ENCODE measurements around the gene PRKAB2.
"Not testable (repeated sequence)": the region's sequence is repeated elsewhere in the genome, so short reads cannot be mapped to it uniquely, and the experiment has no call there.

Gene PRKAB2

DNA sequence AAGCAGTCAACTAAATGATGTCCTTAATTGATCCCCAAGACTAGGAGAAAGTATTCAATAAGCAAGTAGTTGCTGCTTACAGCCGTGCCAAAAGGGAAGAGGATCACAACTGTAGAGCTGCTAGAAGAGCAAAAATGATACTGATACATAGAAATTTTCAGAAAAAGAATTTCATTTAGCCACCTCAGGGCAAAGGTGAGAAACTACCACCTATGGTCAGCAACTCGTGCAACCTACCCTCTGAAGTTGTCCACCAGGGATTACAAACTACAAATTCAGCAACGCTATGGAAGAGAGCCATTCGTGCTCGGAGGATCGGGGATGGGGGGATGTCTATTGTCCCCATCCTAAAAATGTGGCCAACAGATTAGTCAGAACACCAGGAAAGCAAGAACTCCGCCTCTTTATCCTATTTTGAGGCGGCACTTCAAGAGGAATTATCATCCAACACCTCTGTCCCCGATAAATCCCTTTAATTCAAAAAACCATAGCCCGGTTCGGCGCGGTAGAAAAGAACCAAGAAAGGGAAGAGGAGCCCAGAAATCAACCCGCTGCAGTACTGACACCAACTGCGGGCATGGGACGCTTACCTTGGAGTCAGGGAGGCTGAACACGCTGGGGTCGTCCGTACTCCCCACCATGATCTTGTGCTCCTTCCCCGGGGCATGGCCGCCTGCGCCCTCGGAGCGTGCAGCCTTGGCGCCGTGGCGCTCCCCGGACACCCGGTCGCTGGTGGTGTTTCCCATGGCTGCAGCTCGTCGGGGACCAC is 687 bp downstream of the PRKAB2 start:
- no peak for DNase-seq

DNA sequence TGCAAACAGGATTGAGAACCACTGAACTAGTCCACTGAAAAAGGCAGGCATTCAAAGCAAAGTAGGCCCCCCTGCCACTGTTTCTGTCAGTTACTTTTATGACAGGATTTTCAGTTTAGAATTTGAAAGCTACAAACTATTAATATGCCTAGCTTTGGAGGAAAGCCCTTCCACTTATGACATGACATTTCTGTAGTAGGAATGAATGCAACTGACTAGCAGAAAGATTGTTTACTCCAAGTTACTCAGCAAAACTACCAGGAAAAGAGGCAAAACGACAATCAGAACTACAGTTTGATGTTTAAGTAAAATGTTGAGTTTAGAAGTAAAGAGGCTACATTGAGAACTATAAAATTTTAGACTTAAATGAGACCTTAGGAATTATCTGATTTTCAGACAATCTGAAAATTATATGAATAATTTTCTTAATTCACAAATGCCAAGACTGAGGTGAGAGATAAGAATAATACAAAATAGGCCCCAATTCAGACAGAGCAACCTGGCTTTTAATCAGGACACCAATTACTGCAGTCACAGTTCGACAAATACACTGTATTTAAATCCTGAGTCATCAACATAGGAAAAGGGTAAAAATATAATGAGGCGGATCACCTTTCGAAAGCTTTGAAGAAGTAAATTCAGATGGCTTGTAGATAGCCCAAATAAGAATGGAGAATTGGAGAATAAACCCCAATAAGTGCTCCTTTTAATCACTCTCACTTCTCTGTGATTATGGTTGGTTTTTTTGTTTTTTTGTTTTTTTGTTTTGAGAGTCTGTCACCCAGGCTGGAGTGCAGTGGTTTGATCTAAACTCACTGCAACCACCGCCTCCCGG is 2.2 kb downstream of the PRKAB2 start:
- no peak for DNase-seq

DNA sequence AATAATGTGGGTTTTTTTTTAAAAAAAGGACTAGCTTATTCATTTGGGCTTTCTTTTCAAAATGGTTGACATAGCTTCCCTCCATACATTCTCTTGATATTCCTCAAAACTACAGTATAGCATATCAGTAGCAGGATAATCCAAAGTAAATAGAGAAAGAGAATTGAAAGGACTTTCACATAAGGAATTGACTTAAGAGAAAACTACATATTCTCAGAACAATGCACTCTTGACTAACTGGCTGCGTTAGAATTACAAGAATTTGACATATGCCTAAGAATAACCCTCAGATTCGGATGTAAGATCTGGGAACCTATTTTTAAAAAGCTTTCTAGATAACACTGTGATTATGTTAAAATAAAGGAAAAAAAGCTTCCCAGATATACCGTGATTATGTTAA is 3.1 kb downstream of the PRKAB2 start:
- DNase-seq, result no peak

DNA sequence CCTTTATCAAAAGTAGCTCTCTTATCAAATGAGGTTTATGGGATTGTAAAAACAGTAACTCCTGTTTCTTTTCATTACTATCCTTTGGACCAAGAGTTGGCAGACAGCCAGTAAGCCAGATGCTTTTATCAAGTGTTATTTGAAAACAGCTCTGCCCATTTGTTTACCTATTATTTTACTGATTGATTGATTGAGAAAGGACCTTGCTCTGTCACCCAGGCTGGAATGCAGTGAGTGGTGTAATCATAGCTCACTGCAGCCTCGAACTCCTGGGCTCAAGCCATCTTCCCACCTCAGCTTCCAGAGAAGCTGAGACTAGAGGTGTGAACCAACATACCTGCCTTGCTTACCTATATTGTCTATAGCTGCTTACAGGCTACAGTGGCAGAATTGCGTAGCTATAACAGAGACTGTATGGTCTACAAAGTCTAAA is 3.6 kb downstream of the PRKAB2 start:
- no peak for DNase-seq

DNA sequence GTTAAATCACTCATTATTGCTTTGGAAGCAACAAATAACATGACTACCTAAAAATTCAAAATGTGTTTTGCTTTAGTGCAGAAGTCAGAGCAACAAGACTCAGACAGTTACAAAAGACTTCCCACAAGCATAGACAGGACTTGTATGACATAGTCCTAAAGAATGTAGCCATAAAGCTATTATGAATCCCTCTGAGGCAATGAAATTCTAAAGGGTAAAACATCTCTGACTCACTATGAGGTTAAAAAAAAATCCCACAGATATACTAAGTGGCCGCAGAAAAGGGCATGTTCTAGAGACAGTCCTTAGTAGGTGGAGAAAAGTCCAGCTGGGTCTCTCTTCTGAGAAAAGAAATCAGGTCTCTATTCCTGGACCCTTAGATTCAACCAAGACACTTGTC is 4.9 kb downstream of the PRKAB2 start:
- no peak for DNase-seq

DNA sequence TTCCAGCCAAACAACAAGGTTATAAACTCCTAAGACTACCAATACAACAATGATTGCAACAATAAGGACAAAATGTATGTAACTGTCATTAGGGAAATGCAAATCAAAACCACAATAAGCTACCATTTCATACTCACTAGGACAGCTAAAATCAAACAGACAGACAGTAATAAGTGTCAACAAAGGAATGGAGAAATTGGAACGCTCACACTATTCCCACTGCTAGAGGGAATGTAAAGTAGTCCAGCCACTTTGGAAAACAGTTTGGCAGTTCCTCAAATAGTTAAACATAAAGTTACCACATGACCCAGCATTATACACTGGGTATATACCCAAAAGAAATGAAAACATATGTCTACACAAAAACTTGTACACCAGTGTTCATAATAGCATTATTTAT is 9.3 kb downstream of the PRKAB2 start:
- DNase-seq, result no peak

DNA sequence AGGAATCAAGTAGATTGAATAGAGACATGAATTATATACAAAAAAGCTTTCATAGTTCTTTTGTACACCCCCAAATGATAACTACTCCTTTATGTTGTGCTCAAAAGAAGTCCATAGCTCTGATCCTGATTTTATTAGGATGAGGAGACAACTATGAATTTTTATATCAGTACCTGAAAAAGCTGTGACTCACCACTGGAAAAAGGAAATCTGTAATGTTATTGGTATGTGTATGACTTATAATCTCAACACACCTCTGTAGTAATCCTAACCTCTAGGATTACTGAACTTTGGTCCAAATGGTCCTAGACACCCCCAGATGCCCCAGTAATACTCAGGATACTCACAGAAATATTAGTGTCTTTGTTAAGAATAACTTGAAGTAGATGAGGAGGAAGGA is 10.2 kb downstream of the PRKAB2 start:
- no peak for DNase-seq

DNA sequence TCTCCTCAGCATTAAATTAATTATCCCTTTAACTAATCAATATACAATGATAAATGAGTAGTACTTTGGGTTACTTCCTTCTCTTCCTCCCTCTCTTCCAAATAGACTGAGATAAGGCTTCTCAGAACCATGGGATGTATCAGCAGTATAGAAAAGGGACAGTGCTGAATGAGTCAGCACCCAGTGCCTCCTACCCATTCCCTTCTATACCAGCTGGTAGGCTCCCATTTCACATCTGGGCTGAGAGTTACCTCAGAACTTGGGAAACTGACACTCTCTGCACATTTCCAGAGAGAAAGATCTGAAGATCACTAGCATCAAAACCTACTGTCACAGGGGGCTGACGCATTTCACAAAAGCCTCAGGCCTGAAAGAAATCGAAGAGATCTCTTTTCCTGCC is 15.2 kb downstream of the PRKAB2 start:
- not testable (repeated sequence) for DNase-seq

DNA sequence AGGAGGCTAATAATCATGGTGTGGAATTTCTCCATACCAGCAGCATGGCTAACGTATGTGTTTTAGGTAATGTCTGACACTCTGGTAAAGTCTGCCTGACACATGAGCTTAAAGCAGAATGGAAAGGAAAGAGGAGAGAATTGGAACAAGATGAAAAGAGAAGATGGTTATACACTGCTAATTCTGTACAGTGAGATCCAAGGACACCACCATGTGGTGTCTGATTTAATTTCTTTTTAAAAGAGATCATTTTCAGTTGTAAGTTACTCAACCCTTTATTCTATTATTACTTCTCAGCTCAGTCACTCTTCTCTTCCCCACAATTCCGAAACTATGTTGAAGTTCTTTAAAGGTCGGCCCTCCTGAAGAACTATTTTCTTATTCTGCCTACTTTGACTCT is 15.6 kb downstream of the PRKAB2 start:
- no peak for DNase-seq

DNA sequence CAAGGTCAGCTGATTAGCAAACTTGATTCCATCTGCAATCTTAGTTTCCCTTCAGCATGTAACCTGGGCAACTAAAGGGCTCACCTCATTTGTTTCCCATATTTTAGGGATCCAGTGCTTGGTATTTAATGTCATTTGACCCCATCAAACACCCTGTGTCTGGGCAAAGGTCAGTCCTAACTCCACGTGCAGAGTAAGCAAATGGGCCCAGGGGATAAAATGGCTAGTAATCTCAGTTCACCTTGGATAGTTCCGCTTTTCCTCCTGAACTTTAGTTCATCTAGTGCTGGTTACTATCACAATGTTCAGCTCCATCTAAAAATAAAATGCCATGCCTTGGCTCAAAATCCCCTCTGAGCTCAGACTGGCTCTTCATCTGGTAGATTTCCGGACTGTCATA is 19.5 kb downstream of the PRKAB2 start:
- DNase-seq, result no peak

DNA sequence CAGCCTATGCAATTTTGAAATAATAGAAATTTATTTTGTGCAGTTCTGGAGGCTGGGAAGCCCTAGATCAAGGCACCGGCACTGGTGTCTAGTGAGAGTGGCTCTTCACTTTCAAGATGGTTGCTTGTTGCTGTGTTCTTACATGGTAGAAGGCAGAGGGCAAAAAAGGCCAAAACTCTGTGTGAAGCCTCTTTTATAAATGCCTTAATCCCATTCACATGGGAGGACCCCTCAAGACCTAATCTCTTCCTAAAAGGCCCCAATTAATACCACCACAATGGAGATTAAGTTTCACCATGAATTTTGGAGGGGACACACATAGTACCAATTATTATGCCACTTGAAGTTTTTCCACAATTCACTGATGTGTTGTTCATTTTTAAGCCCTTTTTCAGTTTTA is 21.0 kb downstream of the PRKAB2 start:
- no peak for DNase-seq

DNA sequence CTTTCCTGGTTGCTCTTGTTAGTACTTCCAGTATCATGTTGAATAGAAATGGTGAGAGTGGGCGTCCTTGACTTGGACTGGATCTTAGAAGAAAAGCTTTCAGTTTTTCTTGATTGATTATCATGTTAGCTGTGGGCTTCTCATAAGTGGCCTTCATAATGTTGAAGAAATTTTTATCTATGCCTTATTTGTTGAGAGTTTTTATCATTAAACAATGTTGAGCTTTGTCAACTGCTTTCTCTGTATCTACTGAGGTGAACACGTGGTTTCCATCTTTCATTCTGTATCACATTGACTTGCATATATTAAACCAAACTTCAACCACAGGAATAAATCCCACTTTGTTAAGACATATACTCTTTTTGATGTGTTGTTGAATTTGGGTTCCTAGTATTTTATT is 29.4 kb downstream of the PRKAB2 start:
- DNase-seq, result no peak

DNA sequence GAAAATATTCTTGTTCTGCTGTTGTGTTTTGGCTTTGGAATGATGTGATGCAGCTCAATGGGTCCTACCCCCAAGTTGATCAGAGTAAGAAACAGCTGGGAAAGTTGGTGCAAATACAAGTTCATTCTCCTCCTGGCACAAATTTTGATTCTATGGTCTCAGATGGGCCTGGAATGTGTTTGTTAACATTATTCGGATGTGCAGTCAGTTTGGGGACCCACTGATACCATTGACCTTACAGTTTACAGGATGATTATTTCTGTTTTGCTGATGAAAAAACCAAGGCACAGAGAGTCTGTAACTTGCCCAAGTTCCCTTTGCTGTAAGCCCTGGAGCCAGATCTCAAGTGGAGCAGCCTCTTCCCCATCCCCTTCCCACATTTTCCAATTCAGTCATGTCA is 41.5 kb downstream of the PRKAB2 start:
- not testable (repeated sequence) for DNase-seq

DNA sequence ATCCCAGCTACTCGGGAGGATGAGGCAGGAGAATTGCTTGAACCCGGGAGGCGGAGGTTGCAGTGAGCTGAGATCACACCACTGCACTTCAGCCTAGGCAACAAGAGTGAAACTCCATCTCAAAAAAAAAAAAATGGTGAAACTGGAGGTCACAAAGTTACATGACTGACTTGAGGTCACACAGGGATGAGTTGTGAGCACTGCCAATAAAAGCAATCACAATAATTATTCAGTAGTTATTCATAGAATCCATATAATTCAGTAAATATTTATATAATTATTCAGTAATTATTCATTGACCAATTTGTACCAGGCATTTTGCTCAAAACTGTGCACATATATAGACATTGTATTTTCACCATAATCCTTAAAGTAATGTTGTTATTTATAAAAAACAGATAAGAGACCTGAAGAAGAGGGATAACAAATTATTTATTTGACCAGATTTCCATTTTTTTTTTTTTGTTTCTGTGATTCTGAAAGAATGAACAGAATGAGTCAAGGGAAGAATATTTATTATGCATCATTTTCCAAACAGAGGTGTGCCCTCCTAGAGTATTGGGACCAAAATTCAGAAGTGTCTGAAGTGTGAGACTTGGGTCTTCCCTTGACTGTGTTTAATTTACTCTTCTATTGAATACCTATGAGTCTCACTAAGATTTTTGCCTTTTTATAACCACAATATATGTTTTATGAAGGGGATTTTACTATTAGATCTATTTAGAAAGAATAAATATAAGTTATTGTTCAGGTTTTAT is 43.0 kb downstream of the PRKAB2 start:
- DNase-seq, result no peak

DNA sequence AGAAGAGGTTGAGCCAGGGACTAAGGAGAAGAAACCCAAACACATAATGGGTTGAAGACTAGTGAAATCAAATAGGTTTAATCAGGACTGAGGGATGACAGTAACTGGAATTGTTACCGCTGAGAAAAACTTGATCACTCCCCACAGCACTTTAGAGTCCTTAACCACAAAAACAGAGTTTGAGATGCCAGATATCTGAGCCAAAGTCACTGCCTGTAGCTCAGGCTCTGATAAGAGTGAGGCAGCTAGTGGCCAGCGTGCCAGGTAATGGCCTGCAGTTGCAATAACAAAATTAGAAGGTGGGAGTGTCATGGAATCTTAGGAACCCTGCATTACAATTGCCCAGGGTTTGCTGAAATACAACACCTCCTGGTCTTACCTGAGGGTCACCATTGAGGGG is 48.0 kb downstream of the PRKAB2 start:
- DNase-seq, result no peak

DNA sequence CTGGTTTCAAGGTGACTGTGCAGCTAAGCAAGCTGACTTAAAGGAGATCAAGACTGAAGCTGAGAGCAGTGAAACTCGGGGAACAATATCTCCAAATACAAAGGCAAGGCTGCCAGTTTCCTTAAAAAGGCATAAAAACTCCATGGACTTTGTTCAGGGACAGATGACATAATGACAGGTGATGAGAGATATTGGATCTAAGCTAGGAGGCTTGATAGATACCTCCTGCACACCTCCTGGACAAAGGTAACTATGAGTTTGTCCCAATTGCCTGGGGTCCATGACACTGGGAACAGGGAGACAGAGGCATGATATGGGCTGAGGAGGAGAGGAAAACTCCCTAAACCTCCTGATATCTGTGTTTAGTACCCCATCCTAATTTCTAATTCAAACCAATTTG is 55.2 kb downstream of the PRKAB2 start:
- DNase-seq, result no peak

DNA sequence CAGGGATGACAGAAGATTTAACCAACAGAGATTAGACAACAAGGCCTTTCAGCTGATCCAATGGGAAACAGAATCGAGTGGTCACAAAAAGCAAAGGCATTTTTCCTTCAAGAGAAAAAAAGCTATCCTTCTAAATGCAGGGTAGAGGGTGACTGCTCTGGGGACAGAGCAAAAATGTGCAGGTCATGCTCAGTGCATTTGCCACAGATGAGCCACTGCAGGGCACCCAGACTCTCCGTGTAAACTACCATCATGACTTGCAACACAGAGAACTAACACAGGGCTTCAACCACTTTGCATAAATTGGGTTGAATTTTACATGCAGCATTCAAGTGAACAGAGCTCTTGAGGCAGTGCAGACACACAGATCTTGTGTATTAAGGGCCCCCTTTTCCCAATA is 56.8 kb downstream of the PRKAB2 start:
- DNase-seq, result no peak

DNA sequence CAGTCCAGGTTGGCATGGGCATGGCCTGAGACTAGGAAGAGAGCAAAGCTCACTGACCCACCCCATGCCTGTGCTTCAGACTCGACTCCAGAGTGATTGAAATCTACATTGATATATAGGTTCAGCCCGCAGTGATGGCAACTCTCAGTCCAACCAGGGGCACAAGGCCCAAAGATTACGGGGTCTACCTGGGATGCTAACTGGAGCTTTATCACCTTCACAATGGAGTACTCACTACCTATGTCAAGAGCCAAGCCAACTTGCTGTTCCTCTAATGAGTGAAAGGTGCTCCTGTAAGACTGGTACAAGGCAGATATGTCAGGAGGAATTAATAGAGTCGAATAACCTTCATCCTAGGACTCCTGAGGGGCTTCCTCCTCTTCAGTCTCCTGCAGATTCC is 57.2 kb downstream of the PRKAB2 start:
- DNase-seq, result not testable (repeated sequence)

DNA sequence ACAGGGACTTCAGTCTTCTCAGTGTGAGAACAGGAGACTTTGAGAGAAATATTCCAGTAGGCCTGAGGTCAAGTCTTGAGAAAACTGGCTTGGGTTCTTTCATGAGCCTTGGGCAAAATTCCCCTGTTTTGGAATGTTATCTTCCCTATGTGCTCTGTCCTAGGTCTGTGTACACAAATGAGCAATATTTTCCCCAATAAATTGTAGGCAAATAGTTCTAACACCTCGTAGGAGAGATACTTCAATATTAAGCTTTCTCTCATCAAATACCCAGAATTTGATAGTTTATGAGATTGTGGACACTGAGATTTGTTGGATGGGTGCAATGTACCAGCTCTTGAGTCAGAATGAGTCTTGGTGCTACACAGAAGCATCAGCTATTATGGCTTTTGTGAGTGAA is 57.9 kb downstream of the PRKAB2 start:
- not testable (repeated sequence) for DNase-seq

DNA sequence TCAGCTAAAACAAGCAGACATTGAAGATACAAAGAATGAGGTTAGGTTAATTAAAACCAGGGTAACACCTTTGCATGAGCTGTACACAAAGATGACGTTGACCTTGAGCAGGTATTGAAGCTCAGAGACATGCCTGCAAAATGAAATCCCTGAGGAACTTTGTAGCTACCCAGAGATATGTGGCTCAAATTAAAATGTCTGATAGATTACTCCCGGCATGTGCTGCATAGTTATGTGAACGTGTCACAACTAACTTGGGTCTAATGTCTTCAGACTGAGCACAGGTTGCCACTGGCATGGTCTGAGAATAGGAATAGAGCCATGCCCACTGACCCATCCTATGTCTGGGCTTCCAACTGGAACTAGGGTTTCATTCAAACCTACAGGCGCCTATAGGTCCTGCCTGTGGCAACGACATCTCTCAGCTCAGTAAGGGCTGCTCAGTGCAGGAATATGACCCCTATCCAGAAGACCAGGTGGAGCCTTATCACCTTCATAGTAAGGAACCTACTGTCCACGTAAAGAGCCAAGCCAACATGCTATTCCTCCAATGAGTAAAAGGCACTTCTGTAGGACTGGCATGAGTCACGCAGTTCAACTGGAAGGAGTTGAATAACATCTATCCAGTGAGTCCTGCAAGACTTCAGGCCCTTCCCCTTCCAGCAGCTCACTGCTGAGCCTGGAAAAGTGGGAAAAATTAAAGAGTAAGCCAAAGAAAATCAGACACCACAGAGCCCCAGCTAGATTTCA is 60.7 kb downstream of the PRKAB2 start:
- no peak for DNase-seq

DNA sequence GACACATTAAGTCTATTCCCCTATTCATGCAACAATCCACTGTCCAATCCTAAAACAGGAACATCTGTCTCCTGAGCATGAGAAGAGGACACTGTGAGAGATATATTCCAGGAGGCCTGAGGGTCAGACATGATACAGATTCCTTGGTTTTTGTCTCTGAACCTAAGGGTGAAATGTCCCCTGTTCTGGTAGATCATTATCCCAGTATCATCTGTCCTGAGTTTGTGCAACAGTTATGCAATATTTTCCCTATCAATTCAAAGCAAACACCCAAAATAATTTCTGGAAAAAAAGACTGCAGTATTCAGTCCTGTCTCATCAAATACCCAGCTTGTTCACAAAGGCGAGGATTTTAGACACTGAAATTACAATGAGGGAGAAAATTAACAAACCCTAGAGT is 61.4 kb downstream of the PRKAB2 start:
- DNase-seq, result no peak

DNA sequence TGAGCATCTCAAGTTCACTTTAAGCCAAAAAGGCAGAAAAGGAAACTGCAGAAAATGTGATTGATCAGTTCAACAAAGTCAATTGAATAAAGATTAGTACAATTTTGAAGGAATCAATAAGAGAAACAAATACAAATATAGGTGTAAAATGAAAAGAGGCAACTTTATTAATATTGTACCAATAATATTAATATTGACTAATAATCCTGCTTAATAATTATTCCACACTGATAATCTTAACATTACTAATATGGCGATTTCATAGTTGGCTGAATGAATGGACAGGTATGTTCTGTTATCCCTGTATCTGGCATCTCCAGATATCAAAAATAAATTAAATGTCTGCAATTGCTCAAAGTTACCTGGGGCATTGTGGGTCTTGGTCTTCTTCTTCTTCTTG is 61.8 kb downstream of the PRKAB2 start:
- DNase-seq, result no peak

DNA sequence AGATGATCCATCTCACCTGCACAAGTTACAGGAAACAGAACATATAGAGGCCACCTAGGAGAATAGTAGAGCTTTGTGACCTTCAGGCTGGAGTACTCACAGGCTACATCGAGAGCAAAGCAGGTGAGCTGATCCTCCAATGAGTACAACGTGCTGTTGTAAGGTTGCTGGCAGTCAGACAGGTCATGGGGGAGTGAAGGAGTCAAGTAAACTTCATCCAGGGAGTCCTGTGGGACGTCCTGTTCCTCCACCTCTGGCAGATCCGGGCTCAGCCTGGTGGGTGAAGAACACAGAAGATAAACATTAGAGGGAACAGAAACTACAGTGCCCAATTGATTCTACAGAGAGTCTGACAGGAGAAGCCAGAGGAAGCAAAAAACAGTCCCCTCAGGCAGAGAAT is 62.5 kb downstream of the PRKAB2 start:
- no peak for DNase-seq
